ENCODE results near the gene PEG3. TPM values are rescaled to one million over a fixed set of nuclear protein-coding genes. Genes with fewer than 3 reads are reported as not detected.

Gene PEG3
- total RNA-seq, 1 experiment from 2014 or later = 0.36 TPM

GRCh38 chr19:56808717-56809392, 31.7 kb downstream of the PEG3 start:
- DNase-seq (ENCODE audit: low read depth) = no peak

- DNase-seq (ENCODE audit: low read depth) = no peak
These were observed 33.9 kb downstream of the PEG3 start for GRCh38 chr19:56806639-56807038.

Other genes starting within 250 kb of the PEG3 start
- 6.0 and 8.3 TPM in 2 replicates for gene ZNF71, start 245.4 kb downstream of the PEG3 start, total RNA-seq (2014; rRNA removed; shearing (Covaris generic))
- gene SMIM17, start 197.6 kb downstream of the PEG3 start, total RNA-seq (2014; rRNA removed; shearing (Covaris generic)) = 0.36 TPM in 1 of 2 replicates, not detected in the other
- 0.24 TPM in 1 of 2 replicates, not detected in the other for gene ZNF835, start 169.0 kb downstream of the PEG3 start, total RNA-seq (2014; rRNA removed; shearing (Covaris generic))
- gene ZIM2, start within 50 bp of the PEG3 start, total RNA-seq (2014; rRNA removed; shearing (Covaris generic)) = 0.24 TPM in 1 of 2 replicates, not detected in the other

Measured in RPMI7951 (cell line).